ENCODE results near the gene GPR3.

GRCh38 chr1:27402349-27402754 is 9.9 kb downstream of the GPR3 start:
- TF ChIP-seq POLR2AphosphoS5 (IDR thresholded peaks at IDR 0.05) (peak in 2 of 3 donors; percentile 40 to 59), POLR2A (IDR thresholded peaks at IDR 0.05) (no peak), EP300 (IDR thresholded peaks at IDR 0.05; ENCODE audit: low read depth) (no peak)
